Stimulated activated CD4-positive, alpha-beta T cell treated with anti-CD3 and anti-CD28 coated beads, Interleukin-15, amount 100 ng/mL, for 24 hours (primary cell): ENCODE measurements around the gene ATAD2B.
"Not testable (repeated sequence)": the region's sequence is repeated elsewhere in the genome, so short reads cannot be mapped to it uniquely, and the experiment has no call there.

Source experiments
- DNase-seq: peaks from one replicate; pipeline ENCODE4 v3.0.0-alpha.2; 2020

The ATAD2B gene

GRCh38 chr2:23926750-23927571 lies at the start of gene ATAD2B:
ATAD2B (minus strand) TSS chr2:23927123; CDS start chr2:23926770, 353 bp downstream.
- peak; percentile 93 for DNase-seq

GRCh38 chr2:23967846-23968245 lies 40.9 kb upstream of the ATAD2B start:
- no peak for DNase-seq

- no peak for DNase-seq
Measured at GRCh38 chr2:23954325-23955014, 27.5 kb upstream of the ATAD2B start.

GRCh38 chr2:23953625-23954024 lies 26.7 kb upstream of the ATAD2B start:
- DNase-seq = no peak

GRCh38 chr2:23952558-23952957 lies 25.6 kb upstream of the ATAD2B start:
- DNase-seq = not testable (repeated sequence)

- DNase-seq = no peak
Measured at GRCh38 chr2:23947350-23947749, 20.4 kb upstream of the ATAD2B start.

- no peak for DNase-seq
Measured at GRCh38 chr2:23944976-23945375, 18.1 kb upstream of the ATAD2B start.

- no peak for DNase-seq
Measured at GRCh38 chr2:23944527-23944926, 17.6 kb upstream of the ATAD2B start.

- no peak for DNase-seq
Measured at GRCh38 chr2:23943666-23944065, 16.7 kb upstream of the ATAD2B start.

GRCh38 chr2:23941644-23942043 lies 14.7 kb upstream of the ATAD2B start:
- no peak for DNase-seq

- DNase-seq = peak; percentile 63
Measured at GRCh38 chr2:23940718-23941620, 14.0 kb upstream of the ATAD2B start.

GRCh38 chr2:23939987-23940717 lies 13.2 kb upstream of the ATAD2B start, which contains the start of gene UBXN2A:
UBXN2A (plus strand) TSS chr2:23940463; CDS start chr2:23958315, 17,852 bp downstream.
- DNase-seq = peak; percentile 80

GRCh38 chr2:23934259-23934658 lies 7.3 kb upstream of the ATAD2B start:
- DNase-seq = no peak

- peak; percentile 57 for DNase-seq
Measured at GRCh38 chr2:23926290-23926749, 603 bp downstream of the ATAD2B start.

GRCh38 chr2:23925702-23926289 lies 1.1 kb downstream of the ATAD2B start:
- peak; percentile 71 for DNase-seq

GRCh38 chr2:23924589-23925359 lies 2.1 kb downstream of the ATAD2B start:
- DNase-seq = no peak

GRCh38 chr2:23918837-23919489 lies 8.0 kb downstream of the ATAD2B start:
- no peak for DNase-seq

- DNase-seq = no peak
Measured at GRCh38 chr2:23916727-23917405, 10.1 kb downstream of the ATAD2B start.

- DNase-seq = no peak
Measured at GRCh38 chr2:23915327-23915726, 11.6 kb downstream of the ATAD2B start.

GRCh38 chr2:23912054-23912453 lies 14.9 kb downstream of the ATAD2B start:
- no peak for DNase-seq
